WTC11 (cell line): ENCODE measurements around the gene CBFA2T3. TPM values are rescaled to one million over a fixed set of nuclear protein-coding genes. Genes with fewer than 3 reads are reported as not detected.

ENCODE experiments used
- ATAC-seq: fragments of 200-7000 bp; cut with Tn5 transposase; 2 replicates; pipeline ENCODE4 v1.10.0; 2021; ENCODE audit warnings: mild to moderate bottlenecking, moderate library complexity
- CTCF ChIA-PET: fragments of 300-600 bp; sonication (Branson Sonifier 250); formaldehyde crosslinking; loops from one replicate; lab custom pipeline; 2021; ENCODE audit warnings: antibody characterized with exemption; lab: Charles Lee
- POLR2A ChIA-PET: fragments of 350-600 bp; sonication (Branson Sonifier 250); formaldehyde crosslinking; loops from one replicate; lab custom pipeline; 2021; ENCODE audit warnings: antibody characterized with exemption; lab: Charles Lee
- DNase-seq: peaks from one replicate; pipeline ENCODE4 v3.0.0; 2021; ENCODE audit warnings: low spot score
- H3K27ac Mint-ChIP-seq: 2 replicates; pipeline ENCODE4 v1.8.0; 2021; ENCODE audit warnings: mixed read lengths
- H3K27me3 Mint-ChIP-seq: 2 replicates; pipeline ENCODE4 v1.8.0; 2021; ENCODE audit warnings: low read depth, mild to moderate bottlenecking, moderate library complexity, mixed read lengths
- H3K36me3 Mint-ChIP-seq: 2 replicates; pipeline ENCODE4 v1.8.0; 2021; ENCODE audit warnings: mixed read lengths
- H3K4me1 Mint-ChIP-seq: 2 replicates; pipeline ENCODE4 v1.8.0; 2022; ENCODE audit warnings: mixed read lengths
- H3K4me3 Mint-ChIP-seq: 2 replicates; pipeline ENCODE4 v1.8.0; 2021; ENCODE audit warnings: mild to moderate bottlenecking, moderate library complexity, mixed read lengths
- H3K9me3 Mint-ChIP-seq: 2 replicates; pipeline ENCODE4 v1.8.0; 2021; ENCODE audit warnings: mixed read lengths
- CREB1 ChIP-seq: sonication (generic); formaldehyde crosslinking; IDR thresholded peaks from 2 replicates; pipeline ENCODE4 v1.8.0; 2023; ENCODE audit warnings: mild to moderate bottlenecking, missing genetic modification reagents
- E2F5 ChIP-seq: sonication (generic); formaldehyde crosslinking; IDR thresholded peaks from 2 replicates; pipeline ENCODE4 v1.8.1; 2022; ENCODE audit warnings: mild to moderate bottlenecking, moderate library complexity, missing genetic modification reagents
- ESRRA ChIP-seq: sonication (generic); formaldehyde crosslinking; IDR thresholded peaks from 2 replicates; pipeline ENCODE4 v1.8.1; 2022; ENCODE audit warnings: mild to moderate bottlenecking, missing genetic modification reagents, borderline replicate concordance
- FOXJ3 ChIP-seq: sonication (generic); formaldehyde crosslinking; IDR thresholded peaks from 2 replicates; pipeline ENCODE4 v1.9.0; 2021; ENCODE audit warnings: missing genetic modification reagents, mild to moderate bottlenecking, borderline replicate concordance
- MLX ChIP-seq: sonication (generic); formaldehyde crosslinking; IDR thresholded peaks from 2 replicates; pipeline ENCODE4 v1.8.1; 2023; ENCODE audit warnings: mild to moderate bottlenecking, missing genetic modification reagents, moderate library complexity
- NR1H2 ChIP-seq: sonication (generic); formaldehyde crosslinking; IDR thresholded peaks from 2 replicates; pipeline ENCODE4 v1.9.0; 2021; ENCODE audit warnings: mild to moderate bottlenecking, moderate library complexity, missing genetic modification reagents
- OVOL2 ChIP-seq: fragments of 250-450 bp; sonication (Bioruptor Pico); IDR thresholded peaks from 2 replicates; pipeline ENCODE4 v1.9.0; 2021; ENCODE audit warnings: mild to moderate bottlenecking, borderline replicate concordance
- PREB ChIP-seq: sonication (generic); formaldehyde crosslinking; IDR thresholded peaks from 2 replicates; pipeline ENCODE4 v1.8.1; 2022; ENCODE audit warnings: mild to moderate bottlenecking, missing genetic modification reagents, moderate library complexity, borderline replicate concordance
- TP53 ChIP-seq: sonication (generic); formaldehyde crosslinking; IDR thresholded peaks from 2 replicates; pipeline ENCODE4 v1.8.1; 2023; ENCODE audit warnings: mild to moderate bottlenecking, missing genetic modification reagents
- ZNF121 ChIP-seq: sonication (generic); formaldehyde crosslinking; IDR thresholded peaks from 2 replicates; pipeline ENCODE4 v1.8.0; 2023; ENCODE audit warnings: missing genetic modification reagents
- ZNF263 ChIP-seq: sonication (generic); formaldehyde crosslinking; IDR thresholded peaks from 2 replicates; pipeline ENCODE4 v1.8.1; 2022; ENCODE audit warnings: low read depth, mild to moderate bottlenecking, moderate library complexity, missing genetic modification reagents
- ZNF396 ChIP-seq: fragments of 250-450 bp; sonication (Bioruptor Pico); IDR thresholded peaks from 2 replicates; pipeline ENCODE4 v1.8.0; 2021; ENCODE audit warnings: mild to moderate bottlenecking, moderate library complexity, borderline replicate concordance
- total RNA-seq: library from RNA; stranded (reverse); gene quantifications from 3 replicates; pipeline ENCODE4 v1.2.3, GENCODE V29; 2021
- TF ChIP-seq, protein P1 (sequence below): sonication (generic); formaldehyde crosslinking; IDR thresholded peaks from 2 replicates; pipeline ENCODE4 v1.8.1; 2022; ENCODE audit warnings: low read depth, mild to moderate bottlenecking, moderate library complexity, missing genetic modification reagents, borderline replicate concordance
- TF ChIP-seq, protein P2 (sequence below): fragments of 200-600 bp; IDR thresholded peaks from 2 replicates; pipeline ENCODE4 v1.8.0; 2022; ENCODE audit warnings: antibody characterized with exemption
- TF ChIP-seq, protein P3 (sequence below): fragments of 250-450 bp; sonication (Bioruptor Pico); IDR thresholded peaks from 2 replicates; pipeline ENCODE4 v1.9.0; 2021; ENCODE audit warnings: mild to moderate bottlenecking, borderline replicate concordance
- TF ChIP-seq, protein P4 (sequence below): fragments of 250-450 bp; sonication (Bioruptor Pico); conservative IDR thresholded peaks from 2 replicates; pipeline ENCODE4 v1.9.0; 2021; ENCODE audit warnings: mild to moderate bottlenecking

The CBFA2T3 gene
- total RNA-seq, 1 experiment from 2014 or later, result 2.6 TPM

- no peak for TF ChIP-seq FOXJ3 (CRISPR knock-in tag)
- TF ChIP-seq PREB (CRISPR knock-in tag), result no peak
- TF ChIP-seq, protein P1, sequence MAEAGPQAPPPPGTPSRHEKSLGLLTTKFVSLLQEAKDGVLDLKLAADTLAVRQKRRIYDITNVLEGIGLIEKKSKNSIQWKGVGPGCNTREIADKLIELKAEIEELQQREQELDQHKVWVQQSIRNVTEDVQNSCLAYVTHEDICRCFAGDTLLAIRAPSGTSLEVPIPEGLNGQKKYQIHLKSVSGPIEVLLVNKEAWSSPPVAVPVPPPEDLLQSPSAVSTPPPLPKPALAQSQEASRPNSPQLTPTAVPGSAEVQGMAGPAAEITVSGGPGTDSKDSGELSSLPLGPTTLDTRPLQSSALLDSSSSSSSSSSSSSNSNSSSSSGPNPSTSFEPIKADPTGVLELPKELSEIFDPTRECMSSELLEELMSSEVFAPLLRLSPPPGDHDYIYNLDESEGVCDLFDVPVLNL (CRISPR knock-in tag), result no peak
- TF ChIP-seq, protein P2, sequence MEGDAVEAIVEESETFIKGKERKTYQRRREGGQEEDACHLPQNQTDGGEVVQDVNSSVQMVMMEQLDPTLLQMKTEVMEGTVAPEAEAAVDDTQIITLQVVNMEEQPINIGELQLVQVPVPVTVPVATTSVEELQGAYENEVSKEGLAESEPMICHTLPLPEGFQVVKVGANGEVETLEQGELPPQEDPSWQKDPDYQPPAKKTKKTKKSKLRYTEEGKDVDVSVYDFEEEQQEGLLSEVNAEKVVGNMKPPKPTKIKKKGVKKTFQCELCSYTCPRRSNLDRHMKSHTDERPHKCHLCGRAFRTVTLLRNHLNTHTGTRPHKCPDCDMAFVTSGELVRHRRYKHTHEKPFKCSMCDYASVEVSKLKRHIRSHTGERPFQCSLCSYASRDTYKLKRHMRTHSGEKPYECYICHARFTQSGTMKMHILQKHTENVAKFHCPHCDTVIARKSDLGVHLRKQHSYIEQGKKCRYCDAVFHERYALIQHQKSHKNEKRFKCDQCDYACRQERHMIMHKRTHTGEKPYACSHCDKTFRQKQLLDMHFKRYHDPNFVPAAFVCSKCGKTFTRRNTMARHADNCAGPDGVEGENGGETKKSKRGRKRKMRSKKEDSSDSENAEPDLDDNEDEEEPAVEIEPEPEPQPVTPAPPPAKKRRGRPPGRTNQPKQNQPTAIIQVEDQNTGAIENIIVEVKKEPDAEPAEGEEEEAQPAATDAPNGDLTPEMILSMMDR, result no peak
- no peak for TF ChIP-seq E2F5 (CRISPR knock-in tag)
- no peak for TF ChIP-seq ESRRA
- TF ChIP-seq ZNF121, result no peak
- TF ChIP-seq ZNF396 (CRISPR knock-in tag), result no peak
- TF ChIP-seq NR1H2, result no peak
- TF ChIP-seq, protein P3, sequence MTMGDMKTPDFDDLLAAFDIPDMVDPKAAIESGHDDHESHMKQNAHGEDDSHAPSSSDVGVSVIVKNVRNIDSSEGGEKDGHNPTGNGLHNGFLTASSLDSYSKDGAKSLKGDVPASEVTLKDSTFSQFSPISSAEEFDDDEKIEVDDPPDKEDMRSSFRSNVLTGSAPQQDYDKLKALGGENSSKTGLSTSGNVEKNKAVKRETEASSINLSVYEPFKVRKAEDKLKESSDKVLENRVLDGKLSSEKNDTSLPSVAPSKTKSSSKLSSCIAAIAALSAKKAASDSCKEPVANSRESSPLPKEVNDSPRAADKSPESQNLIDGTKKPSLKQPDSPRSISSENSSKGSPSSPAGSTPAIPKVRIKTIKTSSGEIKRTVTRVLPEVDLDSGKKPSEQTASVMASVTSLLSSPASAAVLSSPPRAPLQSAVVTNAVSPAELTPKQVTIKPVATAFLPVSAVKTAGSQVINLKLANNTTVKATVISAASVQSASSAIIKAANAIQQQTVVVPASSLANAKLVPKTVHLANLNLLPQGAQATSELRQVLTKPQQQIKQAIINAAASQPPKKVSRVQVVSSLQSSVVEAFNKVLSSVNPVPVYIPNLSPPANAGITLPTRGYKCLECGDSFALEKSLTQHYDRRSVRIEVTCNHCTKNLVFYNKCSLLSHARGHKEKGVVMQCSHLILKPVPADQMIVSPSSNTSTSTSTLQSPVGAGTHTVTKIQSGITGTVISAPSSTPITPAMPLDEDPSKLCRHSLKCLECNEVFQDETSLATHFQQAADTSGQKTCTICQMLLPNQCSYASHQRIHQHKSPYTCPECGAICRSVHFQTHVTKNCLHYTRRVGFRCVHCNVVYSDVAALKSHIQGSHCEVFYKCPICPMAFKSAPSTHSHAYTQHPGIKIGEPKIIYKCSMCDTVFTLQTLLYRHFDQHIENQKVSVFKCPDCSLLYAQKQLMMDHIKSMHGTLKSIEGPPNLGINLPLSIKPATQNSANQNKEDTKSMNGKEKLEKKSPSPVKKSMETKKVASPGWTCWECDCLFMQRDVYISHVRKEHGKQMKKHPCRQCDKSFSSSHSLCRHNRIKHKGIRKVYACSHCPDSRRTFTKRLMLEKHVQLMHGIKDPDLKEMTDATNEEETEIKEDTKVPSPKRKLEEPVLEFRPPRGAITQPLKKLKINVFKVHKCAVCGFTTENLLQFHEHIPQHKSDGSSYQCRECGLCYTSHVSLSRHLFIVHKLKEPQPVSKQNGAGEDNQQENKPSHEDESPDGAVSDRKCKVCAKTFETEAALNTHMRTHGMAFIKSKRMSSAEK (CRISPR knock-in tag), result no peak
- TF ChIP-seq TP53 (CRISPR knock-in tag), result no peak
- no peak for TF ChIP-seq ZNF263 (CRISPR knock-in tag)
- TF ChIP-seq OVOL2, result no peak
- TF ChIP-seq CREB1 (CRISPR knock-in tag), result no peak
- TF ChIP-seq, protein P4, sequence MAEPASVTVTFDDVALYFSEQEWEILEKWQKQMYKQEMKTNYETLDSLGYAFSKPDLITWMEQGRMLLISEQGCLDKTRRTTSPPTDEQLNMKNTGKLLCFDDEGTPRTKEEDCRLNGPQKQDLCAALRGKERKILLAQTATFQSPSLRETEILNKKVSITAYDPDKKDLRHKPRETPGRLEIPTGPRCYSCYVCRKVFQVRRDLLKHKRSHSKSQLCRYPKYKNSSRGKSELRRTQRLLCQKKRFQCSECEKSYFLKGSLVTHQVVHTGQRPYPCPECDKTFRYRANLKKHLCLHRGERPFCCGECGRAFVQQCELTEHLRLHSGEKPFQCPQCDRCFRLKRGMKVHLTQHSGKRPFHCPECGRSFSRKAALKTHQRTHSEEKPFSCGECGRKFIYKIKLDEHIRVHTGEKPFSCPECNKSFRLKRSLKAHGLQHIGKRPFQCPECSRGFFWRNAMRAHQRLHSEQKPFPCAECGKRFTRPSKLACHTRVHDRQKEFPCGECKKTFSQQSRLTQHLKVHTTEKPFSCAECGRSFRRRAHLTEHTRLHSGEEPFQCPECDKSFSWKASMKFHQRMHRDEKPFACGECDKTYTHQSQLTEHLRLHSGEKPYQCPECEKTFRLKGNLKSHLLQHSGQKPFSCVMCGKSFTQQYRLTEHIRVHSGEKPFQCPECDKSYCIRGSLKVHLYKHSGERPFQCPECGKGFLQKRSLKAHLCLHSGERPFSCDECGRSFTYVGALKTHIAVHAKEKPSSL (CRISPR knock-in tag), result no peak
- no peak for TF ChIP-seq MLX (CRISPR knock-in tag)
- Mint-ChIP-seq H3K36me3 (peaks cover 2% of the 10 kb centered on the region; the same call in 1 of the 2 replicates), H3K4me3 (no peak overlapping the region), H3K27me3 (no peaks in the 10 kb centered on the region), H3K27ac (no peak overlapping the region), H3K4me1 (no peaks in the 10 kb centered on the region), H3K9me3 (no peaks in the 10 kb centered on the region)
- CTCF ChIA-PET, result interaction anchor here (0.9 to 2.4 kb wide), 2 partner anchors 96 to 334 kb away, joined by 3 to 8 read pairs; no protein-coding TSS in a partner anchor
- ATAC-seq (no peak), DNase-seq (no peak)
- POLR2A ChIA-PET, result interaction anchor here (0.6 to 0.7 kb wide), 2 partner anchors 18 to 48 kb away, joined by 4 to 5 read pairs; no protein-coding TSS in a partner anchor
Observed at GRCh38 chr16:88833086-88833485, 143.9 kb downstream of the CBFA2T3 start.
